Uterus (tissue), 4 donors: ENCODE measurements around the gene LMOD3. TPM values are rescaled to one million over a fixed set of nuclear protein-coding genes. Genes with fewer than 3 reads are reported as not detected.

Experiments
- DNase-seq, 2 donors: peaks; one replicate each; pipeline ENCODE4 v3.0.0-alpha.2; 2019 to 2020
- H3K27ac ChIP-seq, 2 donors: fragments of 200-600 bp; sonication (generic); 1 replicate in 1 of 2; 2 replicates in 1 of 2; pipeline ENCODE4 v1.5.1; 2016 to 2018
- H3K27me3 ChIP-seq, 2 donors: fragments of 200-600 bp; sonication (generic); one replicate each; pipeline ENCODE4 v1.5.1; 2018 to 2019; ENCODE audit warnings: control low read depth in 1 of 2
- H3K36me3 ChIP-seq, 2 donors: fragments of 200-600 bp; sonication (generic); one replicate each; pipeline ENCODE4 v1.5.1; 2019; ENCODE audit warnings: control low read depth in 1 of 2
- H3K4me1 ChIP-seq, 2 donors: fragments of 200-600 bp; sonication (generic); one replicate each; pipeline ENCODE4 v1.5.1; 2018 to 2019; ENCODE audit warnings: control low read depth in 1 of 2
- H3K4me3 ChIP-seq, 2 donors: fragments of 200-600 bp; sonication (generic); 1 replicate in 1 of 2; 2 replicates in 1 of 2; pipeline ENCODE4 v1.5.1; 2018 to 2019; ENCODE audit warnings: mild to moderate bottlenecking in 1 of 2
- H3K9me3 ChIP-seq, 2 donors: fragments of 200-600 bp; sonication (generic); one replicate each; pipeline ENCODE4 v1.5.1; 2019; ENCODE audit warnings: control low read depth in 1 of 2
- POLR2A ChIP-seq, 2 donors: fragments of 450-650 bp; IDR thresholded peaks; one replicate each; pipeline ENCODE4 v1.6.1; 2016; ENCODE audit warnings: antibody characterized with exemption in 2 of 2, mild to moderate bottlenecking in 1 of 2, moderate library complexity in 1 of 2
- intact Hi-C: fragments of 100-400 bp; cut with DNase I; formaldehyde crosslinking; loops from one replicate; pipeline ENCODE4 v1.15.1; 2023; ENCODE audit warnings: low total_unique reads
- total RNA-seq, 4 donors: library from RNA; depleted of rRNA in 3 of 4; stranded (reverse); fragments of >200 nt in 3 of 4; gene quantifications; one replicate each; pipeline versions ENCODE4 v1.1.0 to v1.2.4, GENCODE V29; 2014 to 2023
- TF ChIP-seq, protein P1 (sequence below), 4 experiments: fragments of 200-600 bp in 2 of 4; fragments of 450-650 bp in 2 of 4; sonication (generic) in 2 of 4; IDR thresholded peaks; one replicate each; pipeline ENCODE4 v1.5.1; 2016 to 2019; ENCODE audit warnings: antibody characterized with exemption in 4 of 4, mild to moderate bottlenecking in 2 of 4, moderate library complexity in 1 of 4
- donor health status: DM: yes; HTN: yes; CAD: no.

LMOD3 gene
- total RNA-seq, 4 donors from 2014 or later = 0.24 TPM; not detected in 3

DNA sequence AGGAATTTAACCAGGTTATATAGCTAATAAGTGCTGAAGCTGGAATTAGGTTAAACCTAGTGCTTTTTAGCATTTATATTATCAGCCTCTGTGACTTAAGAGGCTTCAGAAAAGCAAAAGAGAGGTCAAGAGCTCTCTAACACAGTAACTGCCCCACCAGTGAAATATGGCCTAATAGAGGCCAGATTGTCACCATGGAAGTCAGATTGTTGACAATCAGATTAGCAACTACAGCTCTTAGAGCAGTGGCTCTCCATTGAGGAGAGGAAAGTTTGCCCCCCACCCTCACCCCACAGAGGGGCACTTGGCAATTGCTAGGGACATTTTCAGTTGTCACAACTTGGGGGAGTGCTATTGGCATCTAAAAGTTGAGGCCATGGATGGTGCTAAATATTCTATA, 23.3 kb upstream of the LMOD3 start:
- TF ChIP-seq, protein P1, sequence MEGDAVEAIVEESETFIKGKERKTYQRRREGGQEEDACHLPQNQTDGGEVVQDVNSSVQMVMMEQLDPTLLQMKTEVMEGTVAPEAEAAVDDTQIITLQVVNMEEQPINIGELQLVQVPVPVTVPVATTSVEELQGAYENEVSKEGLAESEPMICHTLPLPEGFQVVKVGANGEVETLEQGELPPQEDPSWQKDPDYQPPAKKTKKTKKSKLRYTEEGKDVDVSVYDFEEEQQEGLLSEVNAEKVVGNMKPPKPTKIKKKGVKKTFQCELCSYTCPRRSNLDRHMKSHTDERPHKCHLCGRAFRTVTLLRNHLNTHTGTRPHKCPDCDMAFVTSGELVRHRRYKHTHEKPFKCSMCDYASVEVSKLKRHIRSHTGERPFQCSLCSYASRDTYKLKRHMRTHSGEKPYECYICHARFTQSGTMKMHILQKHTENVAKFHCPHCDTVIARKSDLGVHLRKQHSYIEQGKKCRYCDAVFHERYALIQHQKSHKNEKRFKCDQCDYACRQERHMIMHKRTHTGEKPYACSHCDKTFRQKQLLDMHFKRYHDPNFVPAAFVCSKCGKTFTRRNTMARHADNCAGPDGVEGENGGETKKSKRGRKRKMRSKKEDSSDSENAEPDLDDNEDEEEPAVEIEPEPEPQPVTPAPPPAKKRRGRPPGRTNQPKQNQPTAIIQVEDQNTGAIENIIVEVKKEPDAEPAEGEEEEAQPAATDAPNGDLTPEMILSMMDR (IDR thresholded peaks at IDR 0.05) = no peak
- no peak for TF ChIP-seq POLR2A (IDR thresholded peaks at IDR 0.05)
- Histone ChIP-seq H3K27me3 (no peaks in the 10 kb centered on the region), H3K4me3 (no peak overlapping the region), H3K9me3 (no peaks in the 10 kb centered on the region), H3K4me1 (no peaks in the 10 kb centered on the region), H3K36me3 (no peaks in the 10 kb centered on the region), H3K27ac (no peak overlapping the region)
- intact Hi-C loops = no loop called here
- DNase-seq = no peak

DNA sequence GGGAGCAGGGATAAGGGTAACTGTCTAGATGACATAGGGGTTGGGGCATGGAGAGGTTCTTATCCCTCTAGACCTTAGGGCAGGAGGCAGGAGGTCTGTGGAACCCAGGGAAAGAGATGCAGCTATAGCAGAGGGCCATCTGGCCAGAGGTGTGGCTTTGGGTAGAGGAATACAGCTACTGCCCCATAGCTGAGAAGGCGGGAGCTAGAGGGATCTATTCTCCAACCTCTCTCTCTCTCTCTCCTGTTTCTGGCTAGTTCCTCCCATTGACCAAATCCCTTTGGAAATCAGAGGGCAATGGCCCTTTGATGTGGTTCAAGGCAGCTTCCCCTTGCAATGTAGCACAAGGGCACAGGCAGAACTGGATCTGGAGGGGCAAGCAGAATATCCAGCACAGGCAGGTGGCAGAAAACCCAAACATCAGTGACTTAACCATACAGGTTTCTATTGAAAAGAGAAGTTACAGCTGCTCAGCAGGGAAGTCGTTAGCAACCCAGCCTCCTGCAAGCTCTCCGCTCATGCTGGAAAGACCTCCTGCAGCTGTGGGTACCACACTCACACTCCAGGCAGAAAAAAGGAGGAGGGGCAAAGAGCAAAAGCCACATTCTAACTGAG, 22.3 kb upstream of the LMOD3 start:
- no peak overlapping the region for H3K4me3 ChIP-seq
- H3K4me1 ChIP-seq = no peaks in the 10 kb centered on the region
- H3K27me3 ChIP-seq = no peaks in the 10 kb centered on the region
- DNase-seq = no peak
- no peak for TF ChIP-seq POLR2A (IDR thresholded peaks at IDR 0.05)
- TF ChIP-seq, protein P1 (IDR thresholded peaks at IDR 0.05) = no peak
- no peaks in the 10 kb centered on the region for H3K9me3 ChIP-seq
- no peaks in the 10 kb centered on the region for H3K36me3 ChIP-seq
- intact Hi-C loops = no loop called here
- no peak overlapping the region for H3K27ac ChIP-seq

DNA sequence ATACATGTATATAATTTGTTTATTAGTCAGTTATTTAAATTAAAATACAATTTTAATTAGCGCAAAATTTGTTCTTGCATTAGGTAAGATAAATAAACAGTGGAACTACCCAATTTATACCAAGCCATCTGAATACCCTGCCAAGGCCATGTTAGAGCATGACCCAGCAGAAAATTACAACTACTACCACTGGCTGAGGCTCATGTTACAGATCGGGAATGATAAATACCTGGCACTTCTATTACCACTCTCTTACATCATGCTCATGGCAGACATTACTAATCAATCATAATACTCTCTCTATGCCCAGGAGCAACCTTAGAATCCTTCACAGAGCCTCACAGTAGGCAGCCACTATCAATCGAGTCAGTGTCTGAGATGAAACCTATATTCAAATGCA, 21.2 kb upstream of the LMOD3 start:
- Histone ChIP-seq H3K36me3 (no peaks in the 10 kb centered on the region), H3K4me1 (no peaks in the 10 kb centered on the region), H3K4me3 (no peak overlapping the region), H3K27me3 (no peaks in the 10 kb centered on the region), H3K9me3 (no peaks in the 10 kb centered on the region), H3K27ac (no peak overlapping the region)
- no peak for DNase-seq
- intact Hi-C loops = no loop called here
- TF ChIP-seq, protein P1 (IDR thresholded peaks at IDR 0.05) = no peak
- TF ChIP-seq POLR2A (IDR thresholded peaks at IDR 0.05) = no peak

DNA sequence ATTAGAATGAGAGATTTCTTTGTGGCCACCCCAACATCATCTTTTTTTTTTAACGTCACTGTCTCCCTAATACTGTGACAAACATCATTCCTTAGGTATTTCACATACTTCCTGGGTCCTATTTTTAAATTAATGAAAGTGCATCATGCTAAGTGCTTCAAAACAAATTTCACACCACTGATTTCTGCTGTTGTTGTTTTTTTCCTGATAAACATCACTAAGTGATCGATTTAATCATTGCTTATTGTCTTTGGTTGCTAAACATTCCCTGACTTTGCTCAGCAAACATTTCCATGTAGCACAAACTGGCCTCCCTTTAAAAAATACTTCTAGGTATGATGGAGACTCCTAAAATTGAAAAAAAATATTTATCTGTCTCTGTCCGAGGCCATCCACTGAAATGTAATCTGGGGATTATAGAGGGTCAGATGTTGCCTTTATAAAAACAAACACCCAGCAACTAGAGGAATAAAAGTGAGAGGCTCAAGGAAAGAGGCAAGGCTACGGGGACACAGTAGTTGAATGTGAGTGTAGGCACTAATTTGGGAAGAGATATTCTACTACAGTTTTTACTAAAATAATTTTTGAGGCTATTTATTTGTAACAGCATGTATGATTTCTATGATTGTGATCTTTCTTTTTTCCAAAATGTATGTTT, 20.5 kb upstream of the LMOD3 start:
- Histone ChIP-seq H3K4me1 (no peaks in the 10 kb centered on the region), H3K36me3 (no peaks in the 10 kb centered on the region), H3K9me3 (no peaks in the 10 kb centered on the region), H3K27ac (no peak overlapping the region), H3K27me3 (no peaks in the 10 kb centered on the region), H3K4me3 (no peak overlapping the region)
- TF ChIP-seq POLR2A (IDR thresholded peaks at IDR 0.05) = no peak
- TF ChIP-seq, protein P1 (IDR thresholded peaks at IDR 0.05) = no peak
- intact Hi-C loops = no loop called here
- no peak for DNase-seq

DNA sequence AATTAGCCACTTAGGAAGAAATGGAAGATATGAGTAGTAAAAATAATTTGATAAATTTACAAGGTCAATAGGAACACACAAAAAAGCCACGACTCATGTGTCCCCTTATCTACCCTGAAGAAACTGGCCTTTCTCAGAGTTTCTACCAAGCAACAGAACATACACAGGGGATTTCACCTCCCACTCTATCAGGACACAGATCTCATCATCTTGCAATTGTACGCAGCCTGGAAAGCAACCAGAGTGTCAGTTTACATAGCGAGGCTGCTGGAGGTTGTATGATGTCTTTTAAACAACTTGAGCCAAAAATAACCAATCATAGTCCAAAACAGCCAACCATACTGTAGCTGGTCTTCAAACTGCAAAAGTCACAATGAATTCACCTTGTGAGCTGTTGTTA, 19.7 kb upstream of the LMOD3 start:
- Histone ChIP-seq H3K4me3 (no peak overlapping the region), H3K4me1 (no peaks in the 10 kb centered on the region), H3K36me3 (no peaks in the 10 kb centered on the region), H3K9me3 (no peaks in the 10 kb centered on the region), H3K27me3 (no peaks in the 10 kb centered on the region), H3K27ac (no peak overlapping the region)
- DNase-seq = no peak
- intact Hi-C loops = no loop called here
- no peak for TF ChIP-seq POLR2A (IDR thresholded peaks at IDR 0.05)
- TF ChIP-seq, protein P1 (IDR thresholded peaks at IDR 0.05) = no peak
